IMR-90 (cell line): ENCODE results near the gene MYOCD. TPM values are rescaled to one million over a fixed set of nuclear protein-coding genes. Genes with fewer than 3 reads are reported as not detected.

Experiments used
- ATAC-seq: fragments of 200-7000 bp; cut with Tn5 transposase; 2 replicates; pipeline ENCODE4 v1.9.1; 2020; ENCODE audit warnings: low read depth, mild to moderate bottlenecking, moderate library complexity
- BruUV-seq: library from RNA; stranded (reverse); fragments of 400-500 nt; replicated peaks from 2 replicates; lab custom pipeline; 2021; lab: Mats Ljungman, UMichigan
- CTCF ChIA-PET: fragments of 300-600 bp; formaldehyde crosslinking; extraction: SDS; loops from one replicate; lab custom pipeline; 2021; ENCODE audit warnings: antibody characterized with exemption; lab: Yijun Ruan, JAX
- POLR2A ChIA-PET: fragments of 300-600 bp; sonication (Branson Sonifier 250); formaldehyde crosslinking; loops from one replicate; lab custom pipeline; 2022; ENCODE audit warnings: antibody characterized with exemption; ENCODE audit not compliant: unreplicated experiment; lab: Charles Lee
- DNase-seq: peaks from one replicate; pipeline ENCODE4 v3.0.0; 2013
- H2AFZ ChIP-seq: replicated peaks from 2 replicates; pipeline ENCODE3; 2013; ENCODE audit warnings: low read length, mild to moderate bottlenecking; ENCODE audit not compliant: poor library complexity
- H2AK5ac ChIP-seq: 2 replicates; pipeline ENCODE4 v1.6.1; 2013; ENCODE audit warnings: low read depth, low read length, inconsistent platforms
- H2AK9ac ChIP-seq: replicated peaks from 2 replicates; pipeline ENCODE3; 2013; ENCODE audit warnings: mild to moderate bottlenecking, low read depth, low read length, moderate library complexity; ENCODE audit not compliant: poor library complexity
- H2BK120ac ChIP-seq: 2 replicates; pipeline ENCODE4 v1.6.1; 2013; ENCODE audit warnings: low read depth, low read length, inconsistent platforms
- H2BK15ac ChIP-seq: 3 replicates; pipeline ENCODE4 v1.6.1; 2013; ENCODE audit warnings: low read depth, low read length, inconsistent platforms
- H2BK20ac ChIP-seq: 2 replicates; pipeline ENCODE4 v1.6.1; 2013; ENCODE audit warnings: low read depth, mild to moderate bottlenecking, inconsistent platforms, low read length, moderate library complexity
- H2BK5ac ChIP-seq: 2 replicates; pipeline ENCODE4 v1.6.1; 2013; ENCODE audit warnings: mild to moderate bottlenecking, low read depth, low read length, inconsistent platforms; ENCODE audit not compliant: poor library complexity, severe bottlenecking
- H3K14ac ChIP-seq: replicated peaks from 2 replicates; pipeline ENCODE4 v1.6.1; 2013; ENCODE audit warnings: low read depth, low read length, inconsistent platforms
- H3K18ac ChIP-seq: 2 replicates; pipeline ENCODE4 v1.6.1; 2013; ENCODE audit warnings: low read depth, low read length, control low read depth
- H3K23ac ChIP-seq: 2 replicates; pipeline ENCODE4 v1.6.1; 2013; ENCODE audit warnings: low read depth, low read length, inconsistent platforms
- H3K27ac ChIP-seq: 2 replicates; pipeline ENCODE4 v1.5.1; 2013; ENCODE audit warnings: mild to moderate bottlenecking, control low read depth, low read length; ENCODE audit not compliant: insufficient read depth
- H3K27me3 ChIP-seq: 2 replicates; pipeline ENCODE4 v1.6.1; 2013; ENCODE audit warnings: low read length; ENCODE audit not compliant: control insufficient read depth, insufficient read depth
- H3K36me3 ChIP-seq: 2 replicates; pipeline ENCODE4 v1.6.1; 2013; ENCODE audit warnings: low read length, mixed read lengths; ENCODE audit not compliant: control insufficient read depth, insufficient read depth
- H3K4ac ChIP-seq: 2 replicates; pipeline ENCODE4 v1.6.1; 2013; ENCODE audit warnings: low read depth, low read length, inconsistent platforms
- H3K4me1 ChIP-seq: 2 replicates; pipeline ENCODE4 v1.6.1; 2013; ENCODE audit warnings: low read length, mixed read lengths; ENCODE audit not compliant: control insufficient read depth, insufficient read depth
- H3K4me2 ChIP-seq: 2 replicates; pipeline ENCODE4 v1.6.1; 2013; ENCODE audit warnings: low read depth, mild to moderate bottlenecking, control low read depth, low read length, moderate library complexity
- H3K4me3 ChIP-seq: 2 replicates; pipeline ENCODE4 v1.5.1; 2013; ENCODE audit warnings: low read depth, mild to moderate bottlenecking, control low read depth, low read length, moderate library complexity; ENCODE audit not compliant: insufficient read depth
- H3K56ac ChIP-seq: 2 replicates; pipeline ENCODE4 v1.6.1; 2013; ENCODE audit warnings: low read length, inconsistent platforms; ENCODE audit not compliant: insufficient read depth; ENCODE audit errors: extremely low read depth
- H3K79me1 ChIP-seq, 2 experiments: 2 replicates each; pipeline ENCODE4 v1.6.1; 2013; ENCODE audit warnings: low read length in 2 of 2, inconsistent platforms in 1 of 2, low read depth in 1 of 2
- H3K9ac ChIP-seq: 2 replicates; pipeline ENCODE4 v1.6.1; 2013; ENCODE audit warnings: low read depth, low read length, control low read depth
- H3K9me1 ChIP-seq: 2 replicates; pipeline ENCODE4 v1.6.1; 2013; ENCODE audit warnings: low read length, inconsistent platforms; ENCODE audit not compliant: insufficient read depth
- H3K9me3 ChIP-seq: 2 replicates; pipeline ENCODE4 v1.6.1; 2013; ENCODE audit warnings: low read length; ENCODE audit not compliant: control insufficient read depth, insufficient read depth
- H4K20me1 ChIP-seq: 2 replicates; pipeline ENCODE4 v1.6.1; 2013; ENCODE audit warnings: low read length, inconsistent platforms; ENCODE audit not compliant: insufficient read depth
- H4K5ac ChIP-seq: 2 replicates; pipeline ENCODE4 v1.6.1; 2013; ENCODE audit warnings: mild to moderate bottlenecking, low read depth, low read length, control low read depth
- H4K8ac ChIP-seq, 2 experiments: 2 replicates each; pipeline ENCODE4 v1.6.1; 2013; ENCODE audit warnings: low read depth in 2 of 2, low read length in 2 of 2, control low read depth in 1 of 2, inconsistent platforms in 1 of 2
- H4K91ac ChIP-seq: 2 replicates; pipeline ENCODE4 v1.6.1; 2013; ENCODE audit warnings: low read depth, low read length, inconsistent platforms; ENCODE audit not compliant: insufficient read depth
- CEBPB ChIP-seq: IDR thresholded peaks from 2 replicates; pipeline ENCODE4 v1.6.1; 2012; ENCODE audit warnings: low read depth, low read length, improper control_type of control experiment
- FOS ChIP-seq: fragments of 150-350 bp; IDR thresholded peaks from 2 replicates; pipeline ENCODE4 v1.6.1; 2016; ENCODE audit warnings: low read depth, low read length
- SMC3 ChIP-seq: fragments of 150-350 bp; IDR thresholded peaks from 2 replicates; pipeline ENCODE4 v1.6.1; 2016; ENCODE audit warnings: low read depth, mild to moderate bottlenecking, antibody characterized with exemption, low read length, moderate library complexity
- WGBS, 2 experiments: methylation state at CpG; one replicate each; pipeline versions ENCODE4 v1.1.5 to v1.1.7; 2013; ENCODE audit warnings: missing lambda C conversion rate in 2 of 2; ENCODE audit not compliant: insufficient read length in 1 of 2; ENCODE audit errors: extremely low coverage in 2 of 2; 5-methylcytosine and 5-hydroxymethylcytosine counted together
- dilution Hi-C: fragments of 300-500 bp; cut with HindIII; formaldehyde crosslinking; loops from one replicate; pipeline ENCODE4 v1.14.3; 2018; ENCODE audit warnings: low sequenced_read_pairs; ENCODE audit not compliant: unreplicated experiment
- in situ Hi-C: fragments of 300-500 bp; cut with MboI; formaldehyde crosslinking; loops from 3 replicates; pipeline ENCODE4 v1.14.3; 2019; ENCODE audit warnings: low sequenced_read_pairs, inconsistent platforms, mixed read lengths
- intact Hi-C: fragments of 100-400 bp; cut with micrococcal nuclease; formaldehyde crosslinking; loops from 2 replicates; pipeline ENCODE4 v1.10.0; 2022
- polyA plus RNA-seq, 3 experiments: library from polyadenylated mRNA; depleted of rRNA; stranded (reverse); fragments of >200 nt; gene quantifications; 2 replicates each; pipeline ENCODE4 v1.2.3, GENCODE V29; 2012; ENCODE audit warnings: low replicate concordance in 1 of 3
- total RNA-seq: library from RNA; depleted of rRNA; stranded (reverse); fragments of >200 nt; gene quantifications from 2 replicates; pipeline ENCODE4 v1.2.3, GENCODE V29; 2012

MYOCD gene
- total and polyA plus RNA-seq, 2 of the 4 experiments (the other 2 are of a cell fraction), result 10.6 to 20.1 TPM

DNA sequence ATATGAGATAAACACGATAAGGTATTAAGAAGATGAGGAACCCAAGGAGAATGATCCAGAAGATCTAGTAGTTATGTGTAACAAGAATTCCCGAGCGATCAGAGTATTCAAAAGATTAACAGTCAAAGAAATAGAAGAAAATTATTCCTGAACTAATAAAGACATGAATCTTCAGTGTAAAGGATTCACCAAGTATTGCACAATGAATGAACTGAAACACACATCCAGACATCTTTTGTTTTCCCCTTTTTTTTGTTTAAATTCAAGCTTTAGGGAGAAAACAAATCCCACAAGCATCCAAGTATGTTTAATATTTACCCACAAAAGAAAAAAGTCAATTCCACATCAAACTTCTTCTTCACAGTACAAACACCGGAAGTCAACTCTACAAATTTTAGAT, 23.7 kb upstream of the MYOCD start:
- TF ChIP-seq CEBPB (peak; percentile 83), FOS (no peak), SMC3 (no peak)
- Histone ChIP-seq H2BK120ac (no peak overlapping the region), H2BK20ac (no peak overlapping the region), H3K14ac (no peak overlapping the region), H3K9me3 (no peaks in the 10 kb centered on the region), H3K4me1 (peaks cover 7% of the 10 kb centered on the region), H3K18ac (no peak overlapping the region), H3K56ac (no peak overlapping the region), H3K27ac (no peak overlapping the region), H3K27me3 (no peaks in the 10 kb centered on the region), H3K4me2 (no peak overlapping the region), H2BK5ac (no peak overlapping the region), H3K79me1 (no peaks in the 10 kb centered on the region), H3K4ac (no peak overlapping the region), H3K23ac (no peak overlapping the region), H3K4me3 (no peak overlapping the region), H2AK5ac (no peak overlapping the region), H4K8ac (no peak overlapping the region), H4K91ac (no peak overlapping the region), H2AK9ac (no peak overlapping the region), H2AFZ (no peak overlapping the region), H4K5ac (no peak overlapping the region), H3K9me1 (peaks cover 3% of the 10 kb centered on the region; the same call in 1 of the 2 replicates), H4K20me1 (no peaks in the 10 kb centered on the region), H3K9ac (no peak overlapping the region), H3K36me3 (no peaks in the 10 kb centered on the region), H2BK15ac (no peak overlapping the region)
- dilution Hi-C loops (no loop called here), in situ Hi-C loops (no loop called here), intact Hi-C loops (no loop called here)
- WGBS, 2 experiments, result 83% methylated on average over 1 of the region's 4 CpGs; no CpG with 5 or more reads in 1 of the 2 experiments
- ATAC-seq, result no peak
- BruUV-seq, result no TSS peak
- ChIA-PET CTCF (no interaction called here), POLR2A (no interaction called here)
- no peak for DNase-seq
